DOHH2 (cell line): ENCODE measurements around the gene TACC2.

Source experiments
- H3F3A ChIP-seq: fragments of 200-600 bp; sonication (generic), shearing (Covaris generic); 2 replicates; pipeline ENCODE4 v1.6.0; 2016; ENCODE audit warnings: antibody characterized with exemption, mild to moderate bottlenecking; ENCODE audit not compliant: control insufficient read depth, insufficient read depth
- H3K27ac ChIP-seq: fragments of 200-600 bp; sonication (generic); 2 replicates; pipeline ENCODE4 v1.5.1; 2014; ENCODE audit warnings: low read depth, mild to moderate bottlenecking, low read length, moderate library complexity
- H3K27me3 ChIP-seq: fragments of 200-600 bp; sonication (generic); 2 replicates; pipeline ENCODE4 v1.6.1; 2014; ENCODE audit warnings: mild to moderate bottlenecking, low read length, mixed read lengths; ENCODE audit not compliant: control insufficient read depth
- H3K36me3 ChIP-seq: fragments of 200-600 bp; sonication (generic); 2 replicates; pipeline ENCODE4 v1.6.1; 2014; ENCODE audit warnings: mild to moderate bottlenecking, low read length, moderate library complexity, mixed read lengths; ENCODE audit not compliant: control insufficient read depth
- H3K4me1 ChIP-seq: fragments of 200-600 bp; sonication (generic); 2 replicates; pipeline ENCODE4 v1.6.1; 2014; ENCODE audit warnings: mild to moderate bottlenecking, low read length, mixed read lengths; ENCODE audit not compliant: control insufficient read depth
- H3K4me2 ChIP-seq: fragments of 200-600 bp; sonication (generic); 2 replicates; pipeline ENCODE4 v1.6.0; 2014; ENCODE audit warnings: mild to moderate bottlenecking, low read length, moderate library complexity
- H3K4me3 ChIP-seq: fragments of 200-600 bp; sonication (generic); 2 replicates; pipeline ENCODE4 v1.5.1; 2014; ENCODE audit warnings: mild to moderate bottlenecking, low read length, mixed read lengths
- H3K79me2 ChIP-seq: fragments of 200-600 bp; sonication (generic); 2 replicates; pipeline ENCODE4 v1.6.1; 2014; ENCODE audit warnings: mild to moderate bottlenecking, low read length, mixed read lengths; ENCODE audit not compliant: control insufficient read depth
- H3K9me2 ChIP-seq: fragments of 200-600 bp; sonication (generic); replicated peaks from 2 replicates; pipeline ENCODE4 v1.6.1; 2014; ENCODE audit warnings: mild to moderate bottlenecking, low read length, mixed read lengths; ENCODE audit not compliant: control insufficient read depth
- H3K9me3 ChIP-seq: fragments of 200-600 bp; sonication (generic); 2 replicates; pipeline ENCODE4 v1.6.1; 2014; ENCODE audit warnings: antibody characterized with exemption, low read length, mixed read lengths; ENCODE audit not compliant: control insufficient read depth, insufficient read depth
- H4K20me1 ChIP-seq: fragments of 200-600 bp; sonication (generic); 2 replicates; pipeline ENCODE4 v1.6.0; 2014; ENCODE audit warnings: low read depth, mild to moderate bottlenecking, antibody characterized with exemption, low read length, moderate library complexity; ENCODE audit not compliant: control insufficient read depth, insufficient read depth
- CTCF ChIP-seq: fragments of 200-600 bp; sonication (generic); IDR thresholded peaks from one replicate; pipeline ENCODE4 v1.5.1; 2014; ENCODE audit warnings: antibody characterized with exemption, mild to moderate bottlenecking, low read depth, low read length; ENCODE audit not compliant: poor library complexity, severe bottlenecking
- EZH2phosphoT487 ChIP-seq: fragments of 200-600 bp; sonication (generic); IDR thresholded peaks from 2 replicates; pipeline ENCODE4 v1.6.1; 2017; ENCODE audit warnings: borderline replicate concordance, mild to moderate bottlenecking, antibody characterized with exemption, low read length, moderate library complexity, mixed read lengths

The TACC2 gene

GRCh38 chr10:122293961-122294380, 305.0 kb downstream of the TACC2 start:
- Histone ChIP-seq H3F3A (no peaks in the 10 kb centered on the region), H3K36me3 (no peaks in the 10 kb centered on the region), H3K79me2 (no peaks in the 10 kb centered on the region), H3K27ac (no peak overlapping the region), H3K4me1 (peaks cover under 1% of the 10 kb centered on the region), H3K9me3 (no peaks in the 10 kb centered on the region), H3K4me3 (no peak overlapping the region), H4K20me1 (no peaks in the 10 kb centered on the region), H3K9me2 (no peaks in the 10 kb centered on the region), H3K27me3 (peaks cover 17% of the 10 kb centered on the region), H3K4me2 (no peak overlapping the region)
- no peak for TF ChIP-seq EZH2phosphoT487
- no peak for TF ChIP-seq CTCF

GRCh38 chr10:122294511-122295450, 305.8 kb downstream of the TACC2 start:
- H3K4me1 ChIP-seq, result peaks cover 5% of the 10 kb centered on the region
- H3K27me3 ChIP-seq, result peaks cover 17% of the 10 kb centered on the region
- H3K27ac ChIP-seq, result no peak overlapping the region
- no peak for TF ChIP-seq CTCF
- TF ChIP-seq EZH2phosphoT487, result no peak
- H3K4me2 ChIP-seq, result no peak overlapping the region
- no peaks in the 10 kb centered on the region for H3K36me3 ChIP-seq
- no peaks in the 10 kb centered on the region for H3F3A ChIP-seq
- H3K9me3 ChIP-seq, result no peaks in the 10 kb centered on the region
- no peak overlapping the region for H3K4me3 ChIP-seq
- H4K20me1 ChIP-seq, result no peaks in the 10 kb centered on the region
- H3K9me2 ChIP-seq, result no peaks in the 10 kb centered on the region
- no peaks in the 10 kb centered on the region for H3K79me2 ChIP-seq

- Histone ChIP-seq H3K36me3 (no peaks in the 10 kb centered on the region), H4K20me1 (no peaks in the 10 kb centered on the region), H3K9me2 (no peaks in the 10 kb centered on the region), H3K9me3 (no peaks in the 10 kb centered on the region), H3F3A (no peaks in the 10 kb centered on the region), H3K27me3 (peaks cover 17% of the 10 kb centered on the region), H3K4me2 (no peak overlapping the region), H3K4me3 (no peak overlapping the region), H3K79me2 (no peaks in the 10 kb centered on the region), H3K4me1 (peaks cover 5% of the 10 kb centered on the region), H3K27ac (no peak overlapping the region)
- TF ChIP-seq EZH2phosphoT487 (no peak), CTCF (no peak)
Observed at GRCh38 chr10:122295451-122295809, 306.5 kb downstream of the TACC2 start.
